GM21526 (cell line): ENCODE results near the gene AKAP1.
A peak's percentile ranks its signal among the peaks of the same experiment; 100 is the strongest.

ENCODE experiments used
- ATAC-seq: cut with Tn5 transposase; IDR thresholded peaks from one replicate; pipeline ENCODE4 v1.9.1; 2021; ENCODE audit warnings: moderate library complexity; ENCODE audit not compliant: unreplicated experiment, low FRiP score

AKAP1 gene, protein sequence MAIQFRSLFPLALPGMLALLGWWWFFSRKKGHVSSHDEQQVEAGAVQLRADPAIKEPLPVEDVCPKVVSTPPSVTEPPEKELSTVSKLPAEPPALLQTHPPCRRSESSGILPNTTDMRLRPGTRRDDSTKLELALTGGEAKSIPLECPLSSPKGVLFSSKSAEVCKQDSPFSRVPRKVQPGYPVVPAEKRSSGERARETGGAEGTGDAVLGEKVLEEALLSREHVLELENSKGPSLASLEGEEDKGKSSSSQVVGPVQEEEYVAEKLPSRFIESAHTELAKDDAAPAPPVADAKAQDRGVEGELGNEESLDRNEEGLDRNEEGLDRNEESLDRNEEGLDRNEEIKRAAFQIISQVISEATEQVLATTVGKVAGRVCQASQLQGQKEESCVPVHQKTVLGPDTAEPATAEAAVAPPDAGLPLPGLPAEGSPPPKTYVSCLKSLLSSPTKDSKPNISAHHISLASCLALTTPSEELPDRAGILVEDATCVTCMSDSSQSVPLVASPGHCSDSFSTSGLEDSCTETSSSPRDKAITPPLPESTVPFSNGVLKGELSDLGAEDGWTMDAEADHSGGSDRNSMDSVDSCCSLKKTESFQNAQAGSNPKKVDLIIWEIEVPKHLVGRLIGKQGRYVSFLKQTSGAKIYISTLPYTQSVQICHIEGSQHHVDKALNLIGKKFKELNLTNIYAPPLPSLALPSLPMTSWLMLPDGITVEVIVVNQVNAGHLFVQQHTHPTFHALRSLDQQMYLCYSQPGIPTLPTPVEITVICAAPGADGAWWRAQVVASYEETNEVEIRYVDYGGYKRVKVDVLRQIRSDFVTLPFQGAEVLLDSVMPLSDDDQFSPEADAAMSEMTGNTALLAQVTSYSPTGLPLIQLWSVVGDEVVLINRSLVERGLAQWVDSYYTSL

DNA sequence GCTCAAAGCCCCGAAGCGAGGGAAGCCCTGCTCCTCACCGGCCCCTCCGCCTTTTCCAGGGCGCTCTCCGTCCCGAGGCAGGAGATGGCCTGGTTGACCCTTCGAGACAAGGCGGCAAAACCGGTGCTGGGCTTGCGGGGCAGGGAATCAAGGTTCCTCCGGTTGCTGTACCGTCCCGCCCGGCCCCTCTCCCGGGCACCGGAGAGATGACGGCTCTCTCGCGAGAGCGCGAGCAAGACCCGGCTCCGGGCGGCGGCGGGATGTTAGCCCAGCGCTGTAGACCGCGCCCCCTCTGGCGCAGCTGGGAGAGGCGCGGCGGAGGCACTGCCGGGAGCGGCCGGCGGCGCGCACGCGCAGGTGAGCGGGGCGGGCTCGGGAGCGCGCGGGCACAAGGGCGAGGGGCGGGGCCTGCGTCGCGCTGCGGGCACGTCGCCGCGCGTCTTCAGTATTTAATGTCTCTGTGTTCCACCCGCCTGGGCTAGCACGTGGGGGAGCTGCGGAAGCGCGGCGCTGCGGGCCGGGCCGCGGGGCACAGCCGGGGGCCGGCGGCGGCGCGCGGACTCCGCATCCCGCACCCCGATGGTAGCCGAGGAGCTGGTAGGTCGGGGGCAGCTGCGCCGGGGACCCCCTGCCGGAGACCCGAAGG lies at the start of gene AKAP1:
Gene AKAP1 (plus strand): TSS at position 445 of the 646 bp plus-strand sequence. CDS start 20,219 bp downstream, outside the sequence.
- ATAC-seq: peak; percentile 83

DNA sequence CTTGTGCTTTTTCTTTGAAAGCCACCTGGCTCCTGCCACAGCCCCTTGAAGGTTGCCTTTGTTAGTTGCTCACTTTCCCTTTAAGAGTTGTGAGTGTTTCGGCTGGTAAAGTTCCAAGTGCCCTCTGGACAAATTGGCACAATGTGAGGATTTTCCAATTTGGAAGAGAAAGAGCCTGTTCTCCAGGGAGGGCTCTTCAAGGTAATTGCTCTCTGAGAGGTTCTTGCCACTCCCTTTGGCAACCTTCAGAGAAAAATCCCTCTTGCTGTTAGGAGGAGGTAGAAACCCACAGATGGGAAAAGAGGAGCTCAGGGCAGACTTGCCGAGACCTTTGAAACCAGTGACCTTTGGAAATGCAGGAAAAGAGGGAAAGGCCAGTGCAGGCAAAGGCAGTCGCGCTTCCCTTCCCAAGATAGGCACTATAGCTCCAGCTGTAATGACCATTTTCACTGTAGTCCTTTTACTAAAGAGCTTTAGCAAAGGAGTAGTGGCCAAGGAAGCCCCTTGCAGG lies 49.0 kb upstream of the AKAP1 start:
- ATAC-seq: no peak

GRCh38 chr17:57037411-57037810 lies 47.6 kb upstream of the AKAP1 start:
- ATAC-seq: no peak

GRCh38 chr17:57038486-57038885 lies 46.6 kb upstream of the AKAP1 start:
- ATAC-seq: no peak

- no peak for ATAC-seq
Observed at GRCh38 chr17:57040571-57040970, 44.5 kb upstream of the AKAP1 start.

- no peak for ATAC-seq
Observed at GRCh38 chr17:57043276-57043675, 41.8 kb upstream of the AKAP1 start.

DNA sequence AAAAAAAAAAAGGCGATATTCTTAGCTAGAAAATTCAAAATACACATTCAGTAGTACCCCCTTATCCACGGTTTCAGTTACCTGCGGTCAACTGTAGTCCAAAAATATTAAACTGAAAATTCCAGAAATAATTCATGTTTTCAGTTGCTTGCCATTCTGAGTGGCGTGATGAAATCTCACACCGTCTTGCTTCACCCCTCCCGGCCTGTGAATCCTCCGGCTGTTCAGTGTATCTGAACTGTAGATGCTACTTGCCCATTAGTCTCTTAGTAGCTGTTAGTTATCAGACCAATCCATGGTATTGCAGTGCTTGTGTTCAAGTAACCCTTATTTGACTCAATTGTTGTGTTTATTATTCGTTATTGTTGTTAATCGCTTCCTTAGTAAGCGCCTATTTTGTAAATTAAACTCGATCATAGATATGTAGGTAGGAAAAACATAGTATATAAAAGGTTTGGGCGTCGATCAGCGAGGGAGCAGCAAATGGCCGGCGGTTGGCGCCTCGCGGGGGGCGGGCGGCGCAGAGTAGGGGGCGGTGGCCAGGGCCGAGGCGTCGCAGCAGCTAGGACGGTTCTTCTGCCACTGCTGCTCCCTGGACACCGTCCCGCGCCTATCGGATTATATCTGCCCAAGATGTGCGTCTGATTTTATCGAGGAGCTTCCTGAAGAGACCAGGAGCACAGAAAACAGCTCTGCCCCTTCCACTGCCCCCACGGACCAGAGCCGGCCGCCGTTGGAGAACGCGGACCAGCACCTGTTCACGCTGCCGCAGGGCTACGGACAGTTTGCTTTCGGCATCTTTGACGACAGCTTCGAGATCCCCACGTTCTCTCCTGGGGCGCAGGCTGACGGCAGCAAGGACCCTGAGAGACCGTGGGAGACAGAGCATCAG lies 39.8 kb upstream of the AKAP1 start:
- no peak for ATAC-seq

DNA sequence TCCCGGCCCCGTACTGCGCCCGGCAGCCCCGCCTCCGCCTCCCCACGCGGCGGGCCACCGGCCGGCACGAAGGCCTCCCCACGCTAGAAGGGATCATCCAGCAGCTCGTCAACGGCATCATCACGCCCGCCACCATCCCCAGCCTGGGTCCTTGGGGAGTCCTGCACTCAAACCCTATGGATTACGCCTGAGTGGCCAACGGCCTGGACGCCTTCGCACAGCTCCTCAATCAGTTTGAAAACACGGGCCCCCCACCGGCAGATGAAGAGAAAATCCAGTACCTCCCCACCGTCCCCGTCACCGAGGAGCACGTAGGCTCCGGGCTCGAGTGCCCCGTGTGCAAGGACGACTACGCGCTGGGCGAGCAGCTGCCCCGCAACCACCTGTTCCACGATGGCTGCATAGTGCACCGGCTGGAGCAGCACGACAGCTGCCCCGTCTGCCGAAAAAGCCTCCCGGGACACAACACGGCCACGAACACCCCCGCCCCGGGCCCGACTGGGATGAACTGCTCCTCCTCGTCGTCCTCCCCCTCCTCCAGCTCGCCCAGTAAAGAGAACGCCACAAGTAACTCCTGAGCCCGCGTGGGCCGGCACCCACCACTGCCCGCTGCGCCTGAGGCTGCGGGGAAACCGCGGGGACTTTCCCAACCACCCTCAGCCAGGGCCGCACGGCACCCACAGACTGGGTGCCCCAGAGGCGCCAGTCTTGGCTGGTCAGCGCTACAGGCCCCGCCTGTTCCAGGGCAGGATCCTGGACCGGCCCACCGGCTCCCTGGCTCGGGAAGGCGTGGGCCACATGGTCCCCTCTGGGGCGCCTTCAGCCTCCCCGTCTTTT lies 39.0 kb upstream of the AKAP1 start:
- ATAC-seq: no peak

- no peak for ATAC-seq
Observed at GRCh38 chr17:57046749-57047148, 38.3 kb upstream of the AKAP1 start.

DNA sequence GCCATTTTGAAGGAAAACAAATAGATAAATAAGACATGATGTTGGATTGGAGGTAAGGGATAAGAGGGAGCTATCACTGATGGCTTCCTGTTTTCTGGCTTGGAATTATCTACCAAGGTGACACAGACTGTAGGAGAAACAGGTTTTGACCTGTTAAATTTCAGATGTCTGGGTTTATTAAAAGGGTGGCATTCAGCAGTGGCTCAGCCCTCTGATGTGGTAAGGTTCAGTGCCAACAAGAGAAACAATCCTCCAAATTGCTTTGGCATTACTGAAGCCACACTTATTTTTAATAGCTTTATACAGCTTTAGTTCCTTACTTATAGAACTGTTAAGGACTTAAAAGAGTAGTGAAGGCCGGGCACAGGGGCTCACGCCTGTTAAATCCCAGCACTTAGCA lies 37.0 kb upstream of the AKAP1 start:
- ATAC-seq: no peak

DNA sequence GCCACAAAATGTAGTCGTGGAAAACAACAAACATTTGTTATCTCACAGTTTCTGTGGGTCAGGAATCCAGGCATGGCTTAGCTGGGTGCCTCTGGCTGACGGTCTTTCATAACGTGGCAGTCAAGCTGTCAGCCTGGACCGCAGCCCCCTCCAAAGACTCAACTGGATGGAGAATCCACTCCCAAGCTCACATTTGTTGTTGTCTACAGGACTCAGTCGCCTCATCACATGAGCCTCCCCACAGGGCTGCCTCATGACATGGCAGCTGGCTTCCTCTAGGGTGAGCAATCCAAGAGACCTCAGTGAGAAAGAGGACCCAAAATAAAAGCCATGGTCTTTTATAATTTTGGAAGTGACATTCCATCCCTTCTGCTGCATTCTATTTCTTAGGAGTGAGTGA lies 34.7 kb upstream of the AKAP1 start:
- ATAC-seq: no peak

DNA sequence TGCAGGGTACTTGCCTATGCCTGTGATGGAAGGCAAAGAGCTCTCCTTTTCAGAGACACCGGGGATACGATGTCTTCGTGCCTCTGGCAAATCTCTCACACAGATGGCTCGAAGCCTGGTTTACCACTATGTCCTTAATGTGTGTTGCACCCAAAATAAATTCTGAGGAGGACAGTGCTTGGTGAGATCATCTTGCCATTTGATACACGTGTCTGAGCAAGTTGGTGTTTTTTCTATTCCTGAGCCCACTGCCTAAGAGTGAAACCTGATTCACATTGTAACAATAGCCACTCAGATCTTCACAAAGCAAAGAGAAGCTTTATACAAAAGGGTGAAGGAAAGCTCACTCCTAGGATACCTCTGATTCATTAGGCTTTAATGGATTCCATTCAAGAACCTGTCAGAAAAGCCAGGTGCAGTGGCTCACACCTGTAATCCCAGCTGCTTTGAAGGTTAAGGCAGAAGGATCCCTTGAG lies 33.1 kb upstream of the AKAP1 start:
- ATAC-seq: no peak

DNA sequence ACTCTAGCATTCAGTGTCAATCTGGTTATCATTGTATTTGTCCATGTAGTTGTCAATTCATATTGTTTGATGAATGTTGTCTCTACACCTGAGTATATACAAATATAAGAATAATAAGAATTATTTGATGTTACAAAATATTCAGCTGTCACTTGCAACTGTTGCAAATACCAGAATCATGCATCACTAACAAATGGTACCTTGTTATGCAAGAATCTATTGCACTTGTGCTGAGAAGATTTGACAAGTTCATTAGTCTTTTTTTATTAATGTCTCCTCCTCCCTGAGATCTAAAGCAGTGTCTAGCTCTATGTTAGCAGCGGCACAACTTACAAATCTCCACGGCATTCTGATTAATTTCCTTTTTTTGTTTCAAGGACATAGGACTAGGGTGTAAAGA lies 22.2 kb upstream of the AKAP1 start:
- no peak for ATAC-seq

DNA sequence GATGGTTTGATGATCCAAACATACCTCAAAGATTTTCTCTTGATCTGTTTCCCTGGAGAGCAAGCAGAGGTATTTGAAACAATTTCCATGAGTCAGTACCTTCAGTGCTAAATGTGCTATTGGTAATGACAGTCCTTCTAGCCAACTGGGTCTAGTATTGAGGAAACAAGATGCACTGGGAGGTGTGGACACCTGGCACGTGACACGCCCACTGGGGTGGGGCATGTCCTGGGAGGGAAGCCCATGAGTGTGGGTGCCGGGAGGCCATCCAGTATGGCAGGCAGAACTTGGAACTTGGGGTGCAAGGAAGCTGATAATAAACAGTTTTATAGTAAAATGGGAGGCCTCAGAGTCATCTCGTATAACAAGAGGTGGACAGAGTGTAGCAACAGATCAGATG lies 17.9 kb upstream of the AKAP1 start:
- no peak for ATAC-seq

GRCh38 chr17:57067781-57068180 lies 17.3 kb upstream of the AKAP1 start:
- no peak for ATAC-seq

- no peak for ATAC-seq
Observed at GRCh38 chr17:57068222-57068658, 16.8 kb upstream of the AKAP1 start.

DNA sequence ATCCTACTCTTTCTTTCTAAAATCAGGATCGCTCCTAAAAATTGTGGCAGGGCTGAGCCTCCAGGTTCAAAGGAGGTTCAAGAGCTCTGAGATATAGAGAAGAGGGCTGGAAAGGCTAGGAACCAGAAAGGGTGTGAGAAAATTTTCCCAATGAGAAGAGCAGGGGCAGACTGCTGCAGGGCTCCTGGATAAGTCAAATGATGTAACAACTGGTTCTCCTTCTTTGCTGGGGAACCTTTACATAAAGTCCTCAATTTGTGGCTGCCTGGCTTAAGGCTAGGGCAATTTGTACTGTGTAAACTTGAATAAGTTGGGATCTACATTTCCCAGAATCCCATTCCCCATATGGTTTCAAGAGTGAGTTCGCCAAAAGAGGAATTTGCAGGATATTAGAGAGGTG lies 16.3 kb upstream of the AKAP1 start:
- no peak for ATAC-seq

GRCh38 chr17:57071991-57072944 lies 12.8 kb upstream of the AKAP1 start:
- ATAC-seq: no peak
